ENCODE measurements around the gene NLN. TPM values are rescaled to one million over a fixed set of nuclear protein-coding genes. Genes with fewer than 3 reads are reported as not detected.

Gene NLN
- total RNA-seq, 4 donors from 2014 or later: 8.4 to 31.6 (median 14.5) TPM

- no peak for TF ChIP-seq CTCF (IDR thresholded peaks at IDR 0.05)
- DNase-seq (ENCODE audit: low spot score) (no peak), ATAC-seq (ENCODE audit: low FRiP score) (no peak)
These were observed 12.9 kb downstream of the NLN start for GRCh38 chr5:65734921-65735320.

- DNase-seq (ENCODE audit: low spot score) (no peak), ATAC-seq (ENCODE audit: low FRiP score) (no peak)
- TF ChIP-seq CTCF (IDR thresholded peaks at IDR 0.05): no peak
These were observed 14.0 kb downstream of the NLN start for GRCh38 chr5:65736011-65736410.

- no peak for TF ChIP-seq CTCF (IDR thresholded peaks at IDR 0.05)
- ATAC-seq (ENCODE audit: low FRiP score) (no peak), DNase-seq (ENCODE audit: low spot score) (no peak)
These were observed 15.8 kb downstream of the NLN start for GRCh38 chr5:65737842-65738241.

- no peak for ATAC-seq (ENCODE audit: low FRiP score)
- TF ChIP-seq CTCF (IDR thresholded peaks at IDR 0.05): no peak
- DNase-seq (ENCODE audit: low spot score): no peak
These were observed 16.3 kb downstream of the NLN start for GRCh38 chr5:65738305-65738704.

DNA sequence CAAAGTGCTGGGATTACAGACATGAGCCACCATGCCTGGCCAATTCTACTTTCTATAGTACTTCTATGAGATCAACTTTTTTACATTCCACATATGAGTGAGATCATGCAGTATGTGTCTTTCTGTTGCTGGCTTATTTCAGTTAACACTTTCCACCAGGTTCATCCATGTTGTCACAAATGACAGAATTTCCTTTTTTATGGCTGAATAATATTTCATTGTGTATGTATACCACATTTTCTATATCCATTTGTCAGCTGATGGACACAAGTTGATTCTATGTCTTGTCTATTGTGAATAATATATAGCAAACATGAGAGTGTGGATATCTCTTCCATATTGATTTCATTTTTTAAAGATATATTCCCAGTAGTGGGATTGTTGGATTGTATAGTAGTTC lies 17.2 kb downstream of the NLN start:
- no peak for TF ChIP-seq CTCF (IDR thresholded peaks at IDR 0.05)

GRCh38 chr5:65742565-65743231 lies 20.7 kb downstream of the NLN start:
- DNase-seq (ENCODE audit: low spot score) (no peak), ATAC-seq (ENCODE audit: low FRiP score) (peak; percentile 87)
- TF ChIP-seq CTCF (IDR thresholded peaks at IDR 0.05): peak in 1 of 3 donors; percentile 13

More for the DNA sequence above, 17.2 kb downstream of the NLN start:
- DNase-seq (ENCODE audit: low spot score): no peak
- ATAC-seq (ENCODE audit: low FRiP score): no peak

- no peak for TF ChIP-seq CTCF (IDR thresholded peaks at IDR 0.05)
- DNase-seq (ENCODE audit: low spot score): no peak
- ATAC-seq (ENCODE audit: low FRiP score): no peak
These were observed 27.3 kb downstream of the NLN start for GRCh38 chr5:65749221-65749844.

Data from omental fat pad (tissue), 4 donors.